ENCODE results near the gene NKX1-1.

Gene NKX1-1

DNA sequence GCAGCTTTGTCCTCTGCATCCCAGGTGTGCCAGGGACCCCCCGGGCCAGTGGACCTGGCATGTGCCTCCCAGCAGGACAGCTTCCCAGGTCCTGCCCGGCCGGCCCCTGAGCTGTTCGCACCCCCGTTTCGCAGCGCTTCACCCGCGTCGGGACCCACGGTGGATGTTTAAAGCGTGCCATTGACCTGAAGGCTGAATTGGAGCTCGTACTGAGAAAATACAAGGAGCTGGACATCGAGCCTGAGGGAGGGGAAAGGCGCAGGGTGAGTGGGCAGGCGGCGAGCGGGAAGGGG is 51.3 kb downstream of the NKX1-1 start:
- no peak for DNase-seq (ENCODE audit: low read depth)
- TF ChIP-seq, protein P1, sequence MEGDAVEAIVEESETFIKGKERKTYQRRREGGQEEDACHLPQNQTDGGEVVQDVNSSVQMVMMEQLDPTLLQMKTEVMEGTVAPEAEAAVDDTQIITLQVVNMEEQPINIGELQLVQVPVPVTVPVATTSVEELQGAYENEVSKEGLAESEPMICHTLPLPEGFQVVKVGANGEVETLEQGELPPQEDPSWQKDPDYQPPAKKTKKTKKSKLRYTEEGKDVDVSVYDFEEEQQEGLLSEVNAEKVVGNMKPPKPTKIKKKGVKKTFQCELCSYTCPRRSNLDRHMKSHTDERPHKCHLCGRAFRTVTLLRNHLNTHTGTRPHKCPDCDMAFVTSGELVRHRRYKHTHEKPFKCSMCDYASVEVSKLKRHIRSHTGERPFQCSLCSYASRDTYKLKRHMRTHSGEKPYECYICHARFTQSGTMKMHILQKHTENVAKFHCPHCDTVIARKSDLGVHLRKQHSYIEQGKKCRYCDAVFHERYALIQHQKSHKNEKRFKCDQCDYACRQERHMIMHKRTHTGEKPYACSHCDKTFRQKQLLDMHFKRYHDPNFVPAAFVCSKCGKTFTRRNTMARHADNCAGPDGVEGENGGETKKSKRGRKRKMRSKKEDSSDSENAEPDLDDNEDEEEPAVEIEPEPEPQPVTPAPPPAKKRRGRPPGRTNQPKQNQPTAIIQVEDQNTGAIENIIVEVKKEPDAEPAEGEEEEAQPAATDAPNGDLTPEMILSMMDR (conservative IDR thresholded peaks at IDR 0.05; ENCODE audit: control insufficient read depth, insufficient read depth, low read depth, low read length), result no peak
- no peak overlapping the region for H3K4me3 ChIP-seq (ENCODE audit: control insufficient read depth, low read depth, low read length)

DNA sequence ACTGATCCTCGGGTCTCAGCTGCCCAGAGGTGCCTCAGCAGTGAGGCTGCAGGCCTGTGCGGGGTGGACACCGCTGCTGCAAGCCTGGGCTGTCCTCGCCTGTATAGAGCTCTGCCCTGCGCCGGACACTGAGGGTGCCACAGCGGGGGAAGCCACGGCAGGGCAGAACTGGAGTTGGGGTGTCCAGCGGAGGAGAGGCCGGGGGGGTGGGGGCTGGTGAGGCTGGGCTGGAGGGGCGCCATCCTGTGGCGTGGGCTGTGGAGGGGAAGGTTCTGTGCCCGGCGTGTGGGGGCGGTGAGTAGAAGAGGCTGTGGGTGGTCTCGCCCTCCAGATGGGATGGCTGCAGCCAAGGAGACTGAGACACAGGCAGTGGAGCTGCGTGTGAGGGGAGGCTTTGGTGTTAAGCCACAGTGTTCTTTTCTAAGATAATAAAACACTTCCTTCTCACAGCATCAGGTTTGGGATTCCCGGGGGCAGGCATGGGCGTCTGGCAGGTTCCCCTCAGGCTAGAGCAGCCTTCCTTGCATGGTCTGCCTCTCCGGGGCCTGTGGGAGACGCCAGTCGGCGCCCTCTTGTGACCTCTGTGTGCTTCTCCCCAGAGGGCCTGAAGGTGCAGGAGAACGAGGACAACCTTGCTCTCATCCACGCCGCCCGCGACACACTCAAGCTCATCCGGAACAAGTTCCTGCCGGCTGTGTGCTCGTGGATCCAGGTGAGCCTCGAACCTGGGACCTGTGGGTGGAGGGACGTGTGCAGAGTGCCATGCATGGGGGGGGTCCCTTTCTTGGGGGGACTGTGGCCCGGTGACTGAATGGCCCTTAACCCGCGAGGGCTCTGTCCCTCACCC is 51.9 kb downstream of the NKX1-1 start:
- H3K4me3 ChIP-seq (ENCODE audit: control insufficient read depth, low read depth, low read length), result no peak overlapping the region
- TF ChIP-seq, protein P1 (conservative IDR thresholded peaks at IDR 0.05; ENCODE audit: control insufficient read depth, insufficient read depth, low read depth, low read length), result no peak
- no peak for DNase-seq (ENCODE audit: low read depth)

DNA sequence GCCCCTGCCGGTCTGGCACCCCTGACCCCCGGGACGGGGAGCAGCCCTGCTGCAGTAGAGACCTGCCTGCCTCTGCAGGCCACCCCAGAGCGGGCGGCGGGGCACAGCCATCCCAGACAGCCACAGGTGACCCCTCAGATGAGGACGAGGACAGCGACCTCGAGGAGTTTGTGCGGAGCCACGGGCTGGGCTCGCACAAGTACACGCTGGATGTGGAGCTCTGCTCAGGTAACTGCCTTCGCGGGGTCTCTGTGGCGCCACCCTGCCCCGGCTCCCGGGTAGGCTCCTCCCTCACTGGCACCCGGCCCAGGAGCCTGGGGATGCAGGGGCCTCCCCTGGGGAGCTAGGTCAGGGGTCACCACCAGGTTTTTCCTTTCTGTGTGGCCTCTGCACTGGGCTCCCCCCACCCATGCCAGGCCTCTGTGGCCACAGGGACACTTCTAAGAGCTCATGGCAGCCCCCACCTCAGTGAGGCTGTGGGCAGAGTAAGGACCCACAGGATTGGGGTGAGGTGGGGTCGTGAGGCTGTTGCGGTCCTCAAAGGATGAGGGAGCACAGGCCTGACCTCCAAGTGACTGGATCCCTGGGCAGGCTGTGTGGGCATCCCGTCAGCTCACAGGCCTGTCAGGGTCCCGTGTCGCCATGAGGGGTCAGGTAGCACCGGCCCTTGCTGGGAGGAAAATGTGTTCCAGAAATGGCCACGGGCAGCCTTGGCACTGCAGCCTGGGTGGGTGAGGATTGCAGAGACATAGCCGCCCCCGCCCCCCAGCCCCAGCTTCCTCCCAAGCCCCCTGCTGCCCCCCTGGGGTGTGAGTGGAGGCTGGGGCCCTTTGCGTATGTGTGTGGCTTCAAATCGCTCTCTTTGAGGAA is 52.8 kb downstream of the NKX1-1 start:
- DNase-seq (ENCODE audit: low read depth), result no peak
- no peak overlapping the region for H3K4me3 ChIP-seq (ENCODE audit: control insufficient read depth, low read depth, low read length)
- TF ChIP-seq, protein P1 (conservative IDR thresholded peaks at IDR 0.05; ENCODE audit: control insufficient read depth, insufficient read depth, low read depth, low read length), result no peak
